K562 (cell line): ENCODE data around the gene NDUFA5. TPM values are rescaled to one million over a fixed set of nuclear protein-coding genes. Genes with fewer than 3 reads are reported as not detected.

Source experiments
- ATF7 ChIP-seq: fragments of 450-650 bp; IDR thresholded peaks from 2 replicates; pipeline ENCODE4 v1.7.1; 2014; ENCODE audit warnings: mild to moderate bottlenecking, moderate library complexity
- CCAR2 ChIP-seq: fragments of 200-400 bp; formaldehyde crosslinking; IDR thresholded peaks from 2 replicates; pipeline ENCODE4 v1.6.1; 2017; ENCODE audit warnings: mild to moderate bottlenecking, low read depth, low read length
- E2F6 ChIP-seq, 2 experiments: IDR thresholded peaks; 2 replicates each; pipeline ENCODE4 v1.6.1; 2011; ENCODE audit warnings: borderline replicate concordance in 1 of 2, control low read depth in 1 of 2, low read depth in 1 of 2, low read length in 1 of 2, mild to moderate bottlenecking in 1 of 2, mixed read lengths in 1 of 2, moderate library complexity in 1 of 2; ENCODE audit not compliant: insufficient read depth in 1 of 2, insufficient read length in 1 of 2, poor library complexity in 1 of 2, severe bottlenecking in 1 of 2; ENCODE audit errors: extremely low read depth in 1 of 2
- EWSR1 ChIP-seq: fragments of 450-650 bp; IDR thresholded peaks from 2 replicates; pipeline ENCODE4 v1.6.1; 2018; ENCODE audit warnings: borderline replicate concordance, mild to moderate bottlenecking, low read depth, moderate library complexity; ENCODE audit not compliant: partially characterized antibody
- GTF2A2 ChIP-seq: IDR thresholded peaks from 2 replicates; pipeline ENCODE4 v1.6.1; 2016; ENCODE audit warnings: mild to moderate bottlenecking, missing genetic modification characterization, missing compliant biosample characterization
- HDAC1 ChIP-seq, 2 experiments: fragments of 450-650 bp; IDR thresholded peaks; 2 replicates each; pipeline ENCODE4 v1.6.1; 2016 to 2017; ENCODE audit warnings: inconsistent platforms in 1 of 2, mild to moderate bottlenecking in 1 of 2, moderate library complexity in 1 of 2
- JUNB ChIP-seq: fragments of 450-650 bp; formaldehyde crosslinking; conservative IDR thresholded peaks from 2 replicates; pipeline ENCODE4 v1.4.0; 2020; ENCODE audit warnings: mild to moderate bottlenecking
- LCOR ChIP-seq: sonication (generic); formaldehyde crosslinking; IDR thresholded peaks from 2 replicates; pipeline ENCODE4 v1.8.0; 2022; ENCODE audit warnings: mild to moderate bottlenecking, missing genetic modification reagents
- MTA1 ChIP-seq: fragments of 450-650 bp; IDR thresholded peaks from 2 replicates; pipeline ENCODE4 v1.6.1; 2017; ENCODE audit warnings: borderline replicate concordance
- NCOR1 ChIP-seq: fragments of 450-650 bp; IDR thresholded peaks from 2 replicates; pipeline ENCODE4 v1.6.1; 2016; ENCODE audit warnings: mild to moderate bottlenecking, moderate library complexity
- SRSF1 ChIP-seq: fragments of 200-400 bp; formaldehyde crosslinking; IDR thresholded peaks from 2 replicates; pipeline ENCODE4 v1.6.1; 2017; ENCODE audit warnings: mild to moderate bottlenecking, low read depth, low read length, moderate library complexity
- STAT5B ChIP-seq: fragments of 250-450 bp; sonication (Bioruptor Pico); IDR thresholded peaks from 2 replicates; pipeline ENCODE4 v1.8.0; 2021; ENCODE audit warnings: mild to moderate bottlenecking, inconsistent platforms
- TBL1XR1 ChIP-seq, 2 experiments: IDR thresholded peaks; 2 replicates each; pipeline ENCODE4 v1.6.1; 2012; ENCODE audit warnings: improper control_type of control experiment in 2 of 2, low read length in 2 of 2, mild to moderate bottlenecking in 1 of 2
- YBX1 ChIP-seq: fragments of 450-650 bp; IDR thresholded peaks from 2 replicates; pipeline ENCODE4 v1.7.1; 2016; ENCODE audit warnings: mild to moderate bottlenecking
- ZBTB8A ChIP-seq: fragments of 450-650 bp; IDR thresholded peaks from 2 replicates; pipeline ENCODE4 v1.6.1; 2018; ENCODE audit warnings: mild to moderate bottlenecking, moderate library complexity; ENCODE audit not compliant: partially characterized antibody
- ZC3H4 ChIP-seq: sonication (generic); formaldehyde crosslinking; IDR thresholded peaks from 2 replicates; pipeline ENCODE4 v1.9.0; 2021; ENCODE audit warnings: missing genetic modification reagents, borderline replicate concordance
- ZNF124 ChIP-seq: sonication (generic); formaldehyde crosslinking; IDR thresholded peaks from 2 replicates; pipeline ENCODE4 v1.8.1; 2022; ENCODE audit warnings: missing genetic modification reagents
- polyA plus RNA-seq, 8 experiments: library from polyadenylated mRNA; depleted of rRNA in 4 of 8; stranded (reverse) in 5 of 8; unstranded in 3 of 8; fragments of >200 nt; fragmentation: Nextera tagmentation in 2 of 8; fragmentation: Illumina TruSeq in 1 of 8; extraction: Ambion mirVana in 2 of 8; extraction: Trizol in 1 of 8; gene quantifications; 2 replicates each; pipeline versions ENCODE4 v1.2.1 to v1.2.3, GENCODE V29; 2011 to 2014; ENCODE audit warnings: inconsistent platforms in 1 of 8, missing spikeins in 1 of 8
- total RNA-seq, 7 experiments: library from RNA; depleted of rRNA in 6 of 7; stranded (reverse); fragments of >200 nt in 6 of 7; fragmentation: Illumina TruSeq in 2 of 7; extraction: Trizol in 2 of 7; gene quantifications; 2 replicates each; pipeline versions ENCODE4 v1.2.1 to v1.2.3, GENCODE V29; 2011 to 2021; ENCODE audit warnings: low replicate concordance in 1 of 7
- TF ChIP-seq, protein P1 (sequence below): fragments of 250-450 bp; sonication (Bioruptor Pico); IDR thresholded peaks from 2 replicates; pipeline ENCODE4 v1.5.0; 2020; ENCODE audit warnings: mild to moderate bottlenecking
- TF ChIP-seq, protein P2 (sequence below): fragments of 250-450 bp; sonication (Bioruptor Pico); IDR thresholded peaks from 2 replicates; pipeline ENCODE4 v1.4.0; 2020; ENCODE audit warnings: mild to moderate bottlenecking, moderate library complexity
- TF ChIP-seq, protein P3 (sequence below): sonication (generic); formaldehyde crosslinking; IDR thresholded peaks from 2 replicates; pipeline ENCODE4 v1.8.1; 2023; ENCODE audit warnings: mild to moderate bottlenecking, missing genetic modification reagents

The NDUFA5 gene
- total and polyA plus RNA-seq, 9 of the 15 experiments (the other 6 are each of a cell fraction or from before 2014, with no cell fraction given): 155 to 677 (median 269) TPM

GRCh38 chr7:123538189-123538714 is 19.4 kb downstream of the NDUFA5 start (continued):
- TF ChIP-seq GTF2A2 (tag) (no peak), ATF7 (peak; percentile 53; the same call in 1 of the 2 replicates), TBL1XR1 (IDR thresholded peaks at IDR 0.05; ENCODE audit: low read length in 2 of 2) (no peak), NCOR1 (peak; percentile 77), STAT5B (no peak), EWSR1 (no peak), LCOR (CRISPR knock-in tag) (0 out of 2 replicates have a peak, but pooled peaks have one; percentile 26), E2F6 (IDR thresholded peaks at IDR 0.05; ENCODE audit: borderline replicate concordance in 1 of 2, extremely low read depth in 1 of 2, insufficient read depth in 1 of 2, insufficient read length in 1 of 2, low read depth in 1 of 2, low read length in 1 of 2, poor library complexity in 1 of 2, severe bottlenecking in 1 of 2) (no peak), ZBTB8A (no peak), HDAC1 (IDR thresholded peaks at IDR 0.05) (peak in 1 of 2 experiments; percentile 97; a peak in 2 of 4 replicates), YBX1 (no peak), SRSF1 (no peak), JUNB (peak; percentile 88), ZC3H4 (CRISPR knock-in tag) (no peak), CCAR2 (no peak), ZNF124 (CRISPR knock-in tag) (no peak), MTA1 (peak; percentile 56)
- TF ChIP-seq, protein P1, sequence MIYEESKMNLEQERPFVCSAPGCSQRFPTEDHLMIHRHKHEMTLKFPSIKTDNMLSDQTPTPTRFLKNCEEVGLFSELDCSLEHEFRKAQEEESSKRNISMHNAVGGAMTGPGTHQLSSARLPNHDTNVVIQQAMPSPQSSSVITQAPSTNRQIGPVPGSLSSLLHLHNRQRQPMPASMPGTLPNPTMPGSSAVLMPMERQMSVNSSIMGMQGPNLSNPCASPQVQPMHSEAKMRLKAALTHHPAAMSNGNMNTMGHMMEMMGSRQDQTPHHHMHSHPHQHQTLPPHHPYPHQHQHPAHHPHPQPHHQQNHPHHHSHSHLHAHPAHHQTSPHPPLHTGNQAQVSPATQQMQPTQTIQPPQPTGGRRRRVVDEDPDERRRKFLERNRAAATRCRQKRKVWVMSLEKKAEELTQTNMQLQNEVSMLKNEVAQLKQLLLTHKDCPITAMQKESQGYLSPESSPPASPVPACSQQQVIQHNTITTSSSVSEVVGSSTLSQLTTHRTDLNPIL (CRISPR knock-in tag): no peak
- TF ChIP-seq, protein P2, sequence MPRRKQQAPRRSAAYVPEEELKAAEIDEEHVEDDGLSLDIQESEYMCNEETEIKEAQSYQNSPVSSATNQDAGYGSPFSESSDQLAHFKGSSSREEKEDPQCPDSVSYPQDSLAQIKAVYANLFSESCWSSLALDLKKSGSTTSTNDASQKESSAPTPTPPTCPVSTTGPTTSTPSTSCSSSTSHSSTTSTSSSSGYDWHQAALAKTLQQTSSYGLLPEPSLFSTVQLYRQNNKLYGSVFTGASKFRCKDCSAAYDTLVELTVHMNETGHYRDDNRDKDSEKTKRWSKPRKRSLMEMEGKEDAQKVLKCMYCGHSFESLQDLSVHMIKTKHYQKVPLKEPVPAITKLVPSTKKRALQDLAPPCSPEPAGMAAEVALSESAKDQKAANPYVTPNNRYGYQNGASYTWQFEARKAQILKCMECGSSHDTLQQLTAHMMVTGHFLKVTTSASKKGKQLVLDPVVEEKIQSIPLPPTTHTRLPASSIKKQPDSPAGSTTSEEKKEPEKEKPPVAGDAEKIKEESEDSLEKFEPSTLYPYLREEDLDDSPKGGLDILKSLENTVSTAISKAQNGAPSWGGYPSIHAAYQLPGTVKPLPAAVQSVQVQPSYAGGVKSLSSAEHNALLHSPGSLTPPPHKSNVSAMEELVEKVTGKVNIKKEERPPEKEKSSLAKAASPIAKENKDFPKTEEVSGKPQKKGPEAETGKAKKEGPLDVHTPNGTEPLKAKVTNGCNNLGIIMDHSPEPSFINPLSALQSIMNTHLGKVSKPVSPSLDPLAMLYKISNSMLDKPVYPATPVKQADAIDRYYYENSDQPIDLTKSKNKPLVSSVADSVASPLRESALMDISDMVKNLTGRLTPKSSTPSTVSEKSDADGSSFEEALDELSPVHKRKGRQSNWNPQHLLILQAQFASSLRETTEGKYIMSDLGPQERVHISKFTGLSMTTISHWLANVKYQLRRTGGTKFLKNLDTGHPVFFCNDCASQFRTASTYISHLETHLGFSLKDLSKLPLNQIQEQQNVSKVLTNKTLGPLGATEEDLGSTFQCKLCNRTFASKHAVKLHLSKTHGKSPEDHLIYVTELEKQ (CRISPR knock-in tag): no peak
- TF ChIP-seq, protein P3, sequence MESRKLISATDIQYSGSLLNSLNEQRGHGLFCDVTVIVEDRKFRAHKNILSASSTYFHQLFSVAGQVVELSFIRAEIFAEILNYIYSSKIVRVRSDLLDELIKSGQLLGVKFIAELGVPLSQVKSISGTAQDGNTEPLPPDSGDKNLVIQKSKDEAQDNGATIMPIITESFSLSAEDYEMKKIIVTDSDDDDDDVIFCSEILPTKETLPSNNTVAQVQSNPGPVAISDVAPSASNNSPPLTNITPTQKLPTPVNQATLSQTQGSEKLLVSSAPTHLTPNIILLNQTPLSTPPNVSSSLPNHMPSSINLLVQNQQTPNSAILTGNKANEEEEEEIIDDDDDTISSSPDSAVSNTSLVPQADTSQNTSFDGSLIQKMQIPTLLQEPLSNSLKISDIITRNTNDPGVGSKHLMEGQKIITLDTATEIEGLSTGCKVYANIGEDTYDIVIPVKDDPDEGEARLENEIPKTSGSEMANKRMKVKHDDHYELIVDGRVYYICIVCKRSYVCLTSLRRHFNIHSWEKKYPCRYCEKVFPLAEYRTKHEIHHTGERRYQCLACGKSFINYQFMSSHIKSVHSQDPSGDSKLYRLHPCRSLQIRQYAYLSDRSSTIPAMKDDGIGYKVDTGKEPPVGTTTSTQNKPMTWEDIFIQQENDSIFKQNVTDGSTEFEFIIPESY (CRISPR knock-in tag): no peak
